IMR-90 (cell line): ENCODE data around the gene PGA4.

Experiments
- BHLHE40 ChIP-seq: fragments of 150-350 bp; IDR thresholded peaks from 2 replicates; pipeline ENCODE4 v1.6.1; 2016; ENCODE audit warnings: mild to moderate bottlenecking, low read depth, low read length
- CEBPB ChIP-seq: IDR thresholded peaks from 2 replicates; pipeline ENCODE4 v1.6.1; 2012; ENCODE audit warnings: low read depth, low read length, improper control_type of control experiment
- CHD1 ChIP-seq: IDR thresholded peaks from 2 replicates; pipeline ENCODE4 v1.6.1; 2012; ENCODE audit warnings: low read depth, low read length, improper control_type of control experiment
- CTCF ChIP-seq: conservative IDR thresholded peaks from 2 replicates; pipeline ENCODE4 v1.5.1; 2012; ENCODE audit warnings: mild to moderate bottlenecking, low read depth, low read length, improper control_type of control experiment
- MAFK ChIP-seq: IDR thresholded peaks from 2 replicates; pipeline ENCODE4 v1.6.1; 2012; ENCODE audit warnings: low read depth, low read length, improper control_type of control experiment
- POLR2A ChIP-seq: IDR thresholded peaks from 2 replicates; pipeline ENCODE4 v1.6.1; 2012; ENCODE audit warnings: mild to moderate bottlenecking, low read depth, low read length
- RAD21 ChIP-seq: IDR thresholded peaks from 2 replicates; pipeline ENCODE4 v1.6.1; 2012; ENCODE audit warnings: low read length, improper control_type of control experiment
- RCOR1 ChIP-seq: IDR thresholded peaks from 2 replicates; pipeline ENCODE4 v1.6.1; 2012; ENCODE audit warnings: mild to moderate bottlenecking, low read length, improper control_type of control experiment; ENCODE audit not compliant: insufficient replicate concordance
- RFX5 ChIP-seq: IDR thresholded peaks from 2 replicates; pipeline ENCODE4 v1.8.0; 2012; ENCODE audit warnings: low read depth, mild to moderate bottlenecking, low read length, moderate library complexity
- SMC3 ChIP-seq: fragments of 150-350 bp; IDR thresholded peaks from 2 replicates; pipeline ENCODE4 v1.6.1; 2016; ENCODE audit warnings: low read depth, mild to moderate bottlenecking, antibody characterized with exemption, low read length, moderate library complexity

- TF ChIP-seq CTCF (no peak), POLR2A (no peak), RCOR1 (no peak), MAFK (no peak), CEBPB (no peak), SMC3 (no peak), BHLHE40 (no peak), RFX5 (no peak), RAD21 (no peak), CHD1 (no peak)
Measured at GRCh38 chr11:61256710-61257482, 34.7 kb downstream of the PGA4 start.
